IMR-90 (cell line): Measurements from ENCODE around the gene MRM2. TPM values are rescaled to one million over a fixed set of nuclear protein-coding genes. Genes with fewer than 3 reads are reported as not detected.

Experiments used
- ATAC-seq: fragments of 200-7000 bp; cut with Tn5 transposase; 2 replicates; pipeline ENCODE4 v1.9.1; 2020; ENCODE audit warnings: low read depth, mild to moderate bottlenecking, moderate library complexity
- BruUV-seq: library from RNA; stranded (reverse); fragments of 400-500 nt; replicated peaks from 2 replicates; lab custom pipeline; 2021; lab: Mats Ljungman, UMichigan
- CTCF ChIA-PET: fragments of 300-600 bp; formaldehyde crosslinking; extraction: SDS; loops from one replicate; lab custom pipeline; 2021; ENCODE audit warnings: antibody characterized with exemption; lab: Yijun Ruan, JAX
- POLR2A ChIA-PET: fragments of 300-600 bp; sonication (Branson Sonifier 250); formaldehyde crosslinking; loops from one replicate; lab custom pipeline; 2022; ENCODE audit warnings: antibody characterized with exemption; ENCODE audit not compliant: unreplicated experiment; lab: Charles Lee
- DNase-seq: peaks from one replicate; pipeline ENCODE4 v3.0.0; 2013
- H2AFZ ChIP-seq: replicated peaks from 2 replicates; pipeline ENCODE3; 2013; ENCODE audit warnings: low read length, mild to moderate bottlenecking; ENCODE audit not compliant: poor library complexity
- H2AK5ac ChIP-seq: 2 replicates; pipeline ENCODE4 v1.6.1; 2013; ENCODE audit warnings: low read depth, low read length, inconsistent platforms
- H2AK9ac ChIP-seq: replicated peaks from 2 replicates; pipeline ENCODE3; 2013; ENCODE audit warnings: mild to moderate bottlenecking, low read depth, low read length, moderate library complexity; ENCODE audit not compliant: poor library complexity
- H2BK120ac ChIP-seq: 2 replicates; pipeline ENCODE4 v1.6.1; 2013; ENCODE audit warnings: low read depth, low read length, inconsistent platforms
- H2BK15ac ChIP-seq: 3 replicates; pipeline ENCODE4 v1.6.1; 2013; ENCODE audit warnings: low read depth, low read length, inconsistent platforms
- H2BK20ac ChIP-seq: 2 replicates; pipeline ENCODE4 v1.6.1; 2013; ENCODE audit warnings: low read depth, mild to moderate bottlenecking, inconsistent platforms, low read length, moderate library complexity
- H2BK5ac ChIP-seq: 2 replicates; pipeline ENCODE4 v1.6.1; 2013; ENCODE audit warnings: mild to moderate bottlenecking, low read depth, low read length, inconsistent platforms; ENCODE audit not compliant: poor library complexity, severe bottlenecking
- H3K14ac ChIP-seq: replicated peaks from 2 replicates; pipeline ENCODE4 v1.6.1; 2013; ENCODE audit warnings: low read depth, low read length, inconsistent platforms
- H3K18ac ChIP-seq: 2 replicates; pipeline ENCODE4 v1.6.1; 2013; ENCODE audit warnings: low read depth, low read length, control low read depth
- H3K23ac ChIP-seq: 2 replicates; pipeline ENCODE4 v1.6.1; 2013; ENCODE audit warnings: low read depth, low read length, inconsistent platforms
- H3K27ac ChIP-seq: 2 replicates; pipeline ENCODE4 v1.5.1; 2013; ENCODE audit warnings: mild to moderate bottlenecking, control low read depth, low read length; ENCODE audit not compliant: insufficient read depth
- H3K27me3 ChIP-seq: 2 replicates; pipeline ENCODE4 v1.6.1; 2013; ENCODE audit warnings: low read length; ENCODE audit not compliant: control insufficient read depth, insufficient read depth
- H3K36me3 ChIP-seq: 2 replicates; pipeline ENCODE4 v1.6.1; 2013; ENCODE audit warnings: low read length, mixed read lengths; ENCODE audit not compliant: control insufficient read depth, insufficient read depth
- H3K4ac ChIP-seq: 2 replicates; pipeline ENCODE4 v1.6.1; 2013; ENCODE audit warnings: low read depth, low read length, inconsistent platforms
- H3K4me1 ChIP-seq: 2 replicates; pipeline ENCODE4 v1.6.1; 2013; ENCODE audit warnings: low read length, mixed read lengths; ENCODE audit not compliant: control insufficient read depth, insufficient read depth
- H3K4me2 ChIP-seq: 2 replicates; pipeline ENCODE4 v1.6.1; 2013; ENCODE audit warnings: low read depth, mild to moderate bottlenecking, control low read depth, low read length, moderate library complexity
- H3K4me3 ChIP-seq: 2 replicates; pipeline ENCODE4 v1.5.1; 2013; ENCODE audit warnings: low read depth, mild to moderate bottlenecking, control low read depth, low read length, moderate library complexity; ENCODE audit not compliant: insufficient read depth
- H3K56ac ChIP-seq: 2 replicates; pipeline ENCODE4 v1.6.1; 2013; ENCODE audit warnings: low read length, inconsistent platforms; ENCODE audit not compliant: insufficient read depth; ENCODE audit errors: extremely low read depth
- H3K79me1 ChIP-seq, 2 experiments: 2 replicates each; pipeline ENCODE4 v1.6.1; 2013; ENCODE audit warnings: low read length in 2 of 2, inconsistent platforms in 1 of 2, low read depth in 1 of 2
- H3K9ac ChIP-seq: 2 replicates; pipeline ENCODE4 v1.6.1; 2013; ENCODE audit warnings: low read depth, low read length, control low read depth
- H3K9me1 ChIP-seq: 2 replicates; pipeline ENCODE4 v1.6.1; 2013; ENCODE audit warnings: low read length, inconsistent platforms; ENCODE audit not compliant: insufficient read depth
- H3K9me3 ChIP-seq: 2 replicates; pipeline ENCODE4 v1.6.1; 2013; ENCODE audit warnings: low read length; ENCODE audit not compliant: control insufficient read depth, insufficient read depth
- H4K20me1 ChIP-seq: 2 replicates; pipeline ENCODE4 v1.6.1; 2013; ENCODE audit warnings: low read length, inconsistent platforms; ENCODE audit not compliant: insufficient read depth
- H4K5ac ChIP-seq: 2 replicates; pipeline ENCODE4 v1.6.1; 2013; ENCODE audit warnings: mild to moderate bottlenecking, low read depth, low read length, control low read depth
- H4K8ac ChIP-seq, 2 experiments: 2 replicates each; pipeline ENCODE4 v1.6.1; 2013; ENCODE audit warnings: low read depth in 2 of 2, low read length in 2 of 2, control low read depth in 1 of 2, inconsistent platforms in 1 of 2
- H4K91ac ChIP-seq: 2 replicates; pipeline ENCODE4 v1.6.1; 2013; ENCODE audit warnings: low read depth, low read length, inconsistent platforms; ENCODE audit not compliant: insufficient read depth
- BHLHE40 ChIP-seq: fragments of 150-350 bp; IDR thresholded peaks from 2 replicates; pipeline ENCODE4 v1.6.1; 2016; ENCODE audit warnings: mild to moderate bottlenecking, low read depth, low read length
- CEBPB ChIP-seq: IDR thresholded peaks from 2 replicates; pipeline ENCODE4 v1.6.1; 2012; ENCODE audit warnings: low read depth, low read length, improper control_type of control experiment
- CHD1 ChIP-seq: IDR thresholded peaks from 2 replicates; pipeline ENCODE4 v1.6.1; 2012; ENCODE audit warnings: low read depth, low read length, improper control_type of control experiment
- ELK1 ChIP-seq: fragments of 150-350 bp; IDR thresholded peaks from 2 replicates; pipeline ENCODE4 v1.6.1; 2016; ENCODE audit warnings: low read depth, mild to moderate bottlenecking, low read length, moderate library complexity, borderline replicate concordance
- MAFK ChIP-seq: IDR thresholded peaks from 2 replicates; pipeline ENCODE4 v1.6.1; 2012; ENCODE audit warnings: low read depth, low read length, improper control_type of control experiment
- MAZ ChIP-seq: IDR thresholded peaks from 2 replicates; pipeline ENCODE4 v1.6.1; 2012; ENCODE audit warnings: low read depth, mild to moderate bottlenecking, low read length, improper control_type of control experiment, moderate library complexity, borderline replicate concordance
- NFE2L2 ChIP-seq: fragments of 150-350 bp; IDR thresholded peaks from 2 replicates; pipeline ENCODE4 v1.6.1; 2016; ENCODE audit warnings: low read depth, mild to moderate bottlenecking, low read length
- POLR2A ChIP-seq: IDR thresholded peaks from 2 replicates; pipeline ENCODE4 v1.6.1; 2012; ENCODE audit warnings: mild to moderate bottlenecking, low read depth, low read length
- RAD21 ChIP-seq: IDR thresholded peaks from 2 replicates; pipeline ENCODE4 v1.6.1; 2012; ENCODE audit warnings: low read length, improper control_type of control experiment
- RFX5 ChIP-seq: IDR thresholded peaks from 2 replicates; pipeline ENCODE4 v1.8.0; 2012; ENCODE audit warnings: low read depth, mild to moderate bottlenecking, low read length, moderate library complexity
- SMC3 ChIP-seq: fragments of 150-350 bp; IDR thresholded peaks from 2 replicates; pipeline ENCODE4 v1.6.1; 2016; ENCODE audit warnings: low read depth, mild to moderate bottlenecking, antibody characterized with exemption, low read length, moderate library complexity
- USF2 ChIP-seq: fragments of 150-350 bp; IDR thresholded peaks from 2 replicates; pipeline ENCODE4 v1.6.1; 2017; ENCODE audit warnings: mild to moderate bottlenecking, antibody characterized with exemption, low read length, low read depth
- whole genome bisulfite sequencing, 2 experiments: methylation state at CpG; one replicate each; pipeline versions ENCODE4 v1.1.5 to v1.1.7; 2013; ENCODE audit warnings: missing lambda C conversion rate in 2 of 2; ENCODE audit not compliant: insufficient read length in 1 of 2; ENCODE audit errors: extremely low coverage in 2 of 2; 5-methylcytosine and 5-hydroxymethylcytosine counted together
- dilution Hi-C: fragments of 300-500 bp; cut with HindIII; formaldehyde crosslinking; loops from one replicate; pipeline ENCODE4 v1.14.3; 2018; ENCODE audit warnings: low sequenced_read_pairs; ENCODE audit not compliant: unreplicated experiment
- in situ Hi-C: fragments of 300-500 bp; cut with MboI; formaldehyde crosslinking; loops from 3 replicates; pipeline ENCODE4 v1.14.3; 2019; ENCODE audit warnings: low sequenced_read_pairs, inconsistent platforms, mixed read lengths
- intact Hi-C: fragments of 100-400 bp; cut with micrococcal nuclease; formaldehyde crosslinking; loops from 2 replicates; pipeline ENCODE4 v1.10.0; 2022
- polyA plus RNA-seq, 3 experiments: library from polyadenylated mRNA; depleted of rRNA; stranded (reverse); fragments of >200 nt; gene quantifications; 2 replicates each; pipeline ENCODE4 v1.2.3, GENCODE V29; 2012; ENCODE audit warnings: low replicate concordance in 1 of 3
- total RNA-seq: library from RNA; depleted of rRNA; stranded (reverse); fragments of >200 nt; gene quantifications from 2 replicates; pipeline ENCODE4 v1.2.3, GENCODE V29; 2012
- TF ChIP-seq, protein P1 (sequence below): conservative IDR thresholded peaks from 2 replicates; pipeline ENCODE4 v1.5.1; 2012; ENCODE audit warnings: mild to moderate bottlenecking, low read depth, low read length, improper control_type of control experiment

Gene MRM2
- total and polyA plus RNA-seq, 2 of the 4 experiments (the other 2 are of a cell fraction), result 19.1 to 23.8 TPM

DNA sequence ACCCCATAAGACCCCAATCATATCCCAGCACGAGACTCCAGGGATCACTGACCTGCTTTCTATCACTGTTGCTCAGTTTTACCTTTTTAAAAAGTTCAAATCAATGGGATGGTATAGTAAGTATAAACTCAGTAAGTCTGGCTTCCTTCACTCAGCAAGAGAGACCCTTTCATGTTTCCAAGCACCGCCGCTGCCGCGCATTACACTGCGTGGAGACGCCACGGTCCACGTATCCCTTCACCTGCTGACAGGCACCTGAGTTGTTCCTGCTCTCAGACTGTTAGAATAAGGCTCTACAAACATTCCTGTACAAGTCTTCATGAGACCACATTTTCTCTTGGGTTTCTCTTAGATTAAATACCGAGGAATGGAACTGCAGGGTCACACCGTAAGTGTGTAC lies 37.6 kb downstream of the MRM2 start (continued):
- TF ChIP-seq MAFK (no peak), RFX5 (no peak), ELK1 (no peak)

GRCh38 chr7:2203766-2204300 lies 38.2 kb downstream of the MRM2 start:
- DNase-seq (peak; percentile 15), ATAC-seq (peak; percentile 45)
- Histone ChIP-seq H4K8ac (no peak overlapping the region), H2BK15ac (no peak overlapping the region), H3K56ac (no peak overlapping the region), H3K4ac (0 out of 2 replicates have a peak overlapping the region, but pooled peaks have one; percentile 19), H3K27me3 (no peaks in the 10 kb centered on the region), H4K5ac (no peak overlapping the region), H2AFZ (no peak overlapping the region), H3K4me2 (no peak overlapping the region), H3K27ac (no peak overlapping the region), H2BK5ac (no peak overlapping the region), H2AK5ac (0 out of 2 replicates have a peak overlapping the region, but pooled peaks have one; percentile 2), H3K23ac (no peak overlapping the region), H3K9me3 (no peaks in the 10 kb centered on the region), H3K14ac (no peak overlapping the region), H3K4me3 (no peak overlapping the region), H3K9ac (no peak overlapping the region), H3K4me1 (peaks cover 16% of the 10 kb centered on the region), H4K20me1 (peaks cover 5% of the 10 kb centered on the region), H2BK20ac (no peak overlapping the region), H3K9me1 (peaks cover 14% of the 10 kb centered on the region), H3K36me3 (peaks cover 21% of the 10 kb centered on the region), H3K79me1 (peaks cover 0 to 22% of the 10 kb centered on the region in 2 experiments), H2BK120ac (no peak overlapping the region), H4K91ac (no peak overlapping the region), H3K18ac (no peak overlapping the region), H2AK9ac (no peak overlapping the region)
- dilution Hi-C loops, result no loop called here
- intact Hi-C loops, result loop anchor here (10.0 kb wide), 1 partner anchor 99 kb away; no protein-coding TSS in a partner anchor
- BruUV-seq, result no TSS peak
- POLR2A ChIA-PET, result no interaction called here
- WGBS, 2 experiments, result 49% methylated on average over 5 of the region's 13 CpGs; no CpG with 5 or more reads in 1 of the 2 experiments
- in situ Hi-C loops, result loop anchor here (10.0 kb wide), 1 partner anchor 629 kb away; the partner anchor contains the start of gene PSMG3
- CTCF ChIA-PET, result interaction anchor here (1.0 kb wide), 2 partner anchors 9 to 539 kb away, joined by 3 read pairs; no protein-coding TSS in a partner anchor
- TF ChIP-seq BHLHE40 (no peak), MAZ (no peak), SMC3 (no peak), RAD21 (no peak), USF2 (no peak), MAFK (no peak), CEBPB (no peak), POLR2A (no peak), RFX5 (no peak), CHD1 (no peak), NFE2L2 (no peak)
- TF ChIP-seq, protein P1, sequence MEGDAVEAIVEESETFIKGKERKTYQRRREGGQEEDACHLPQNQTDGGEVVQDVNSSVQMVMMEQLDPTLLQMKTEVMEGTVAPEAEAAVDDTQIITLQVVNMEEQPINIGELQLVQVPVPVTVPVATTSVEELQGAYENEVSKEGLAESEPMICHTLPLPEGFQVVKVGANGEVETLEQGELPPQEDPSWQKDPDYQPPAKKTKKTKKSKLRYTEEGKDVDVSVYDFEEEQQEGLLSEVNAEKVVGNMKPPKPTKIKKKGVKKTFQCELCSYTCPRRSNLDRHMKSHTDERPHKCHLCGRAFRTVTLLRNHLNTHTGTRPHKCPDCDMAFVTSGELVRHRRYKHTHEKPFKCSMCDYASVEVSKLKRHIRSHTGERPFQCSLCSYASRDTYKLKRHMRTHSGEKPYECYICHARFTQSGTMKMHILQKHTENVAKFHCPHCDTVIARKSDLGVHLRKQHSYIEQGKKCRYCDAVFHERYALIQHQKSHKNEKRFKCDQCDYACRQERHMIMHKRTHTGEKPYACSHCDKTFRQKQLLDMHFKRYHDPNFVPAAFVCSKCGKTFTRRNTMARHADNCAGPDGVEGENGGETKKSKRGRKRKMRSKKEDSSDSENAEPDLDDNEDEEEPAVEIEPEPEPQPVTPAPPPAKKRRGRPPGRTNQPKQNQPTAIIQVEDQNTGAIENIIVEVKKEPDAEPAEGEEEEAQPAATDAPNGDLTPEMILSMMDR, result no peak
